H9 (cell line): Measurements from ENCODE around the gene SLC17A7. TPM values are rescaled to one million over a fixed set of nuclear protein-coding genes. Genes with fewer than 3 reads are reported as not detected.
"Not testable (repeated sequence)": the region's sequence is repeated elsewhere in the genome, so short reads cannot be mapped to it uniquely, and the experiment has no call there.

Experiments
- DNase-seq: peaks from one replicate; pipeline ENCODE4 v3.0.0-alpha.2; 2017
- H2AFZ ChIP-seq: one replicate; pipeline ENCODE4 v1.6.1; 2013; ENCODE audit warnings: mild to moderate bottlenecking, low read length, control low read depth, moderate library complexity
- H2AK5ac ChIP-seq: 2 replicates; pipeline ENCODE4 v1.6.1; 2013; ENCODE audit warnings: low read length, control low read depth, mixed read lengths; ENCODE audit not compliant: insufficient read length
- H2BK120ac ChIP-seq: one replicate; pipeline ENCODE4 v1.6.1; 2013; ENCODE audit warnings: low read depth, mild to moderate bottlenecking, low read length, control low read depth, inconsistent platforms; ENCODE audit not compliant: poor library complexity, severe bottlenecking
- H2BK12ac ChIP-seq: 2 replicates; pipeline ENCODE4 v1.6.1; 2013; ENCODE audit warnings: low read length, control low read depth, mixed read lengths, low read depth; ENCODE audit not compliant: insufficient read length
- H2BK15ac ChIP-seq: 2 replicates; pipeline ENCODE4 v1.6.1; 2013; ENCODE audit warnings: low read depth, low read length, control low read depth
- H2BK20ac ChIP-seq: one replicate; pipeline ENCODE4 v1.6.1; 2013; ENCODE audit warnings: low read depth, mild to moderate bottlenecking, low read length, control low read depth, inconsistent platforms; ENCODE audit not compliant: poor library complexity, severe bottlenecking
- H2BK5ac ChIP-seq: 2 replicates; pipeline ENCODE4 v1.6.1; 2013; ENCODE audit warnings: low read length, control low read depth, mixed read lengths; ENCODE audit not compliant: insufficient read length
- H3K14ac ChIP-seq: 2 replicates; pipeline ENCODE4 v1.6.1; 2013; ENCODE audit warnings: low read length, control low read depth; ENCODE audit not compliant: insufficient read depth
- H3K18ac ChIP-seq: 2 replicates; pipeline ENCODE4 v1.6.1; 2013; ENCODE audit warnings: low read depth, mild to moderate bottlenecking, mixed read lengths, low read length, control low read depth; ENCODE audit not compliant: insufficient read length
- H3K23ac ChIP-seq: 2 replicates; pipeline ENCODE4 v1.6.1; 2013; ENCODE audit warnings: low read length, control low read depth, mixed read lengths, low read depth; ENCODE audit not compliant: insufficient read length
- H3K23me2 ChIP-seq: 2 replicates; pipeline ENCODE4 v1.6.1; 2013; ENCODE audit warnings: low read depth, mild to moderate bottlenecking, mixed read lengths, low read length, control low read depth; ENCODE audit not compliant: insufficient read length, poor library complexity, severe bottlenecking
- H3K27ac ChIP-seq: 2 replicates; pipeline ENCODE4 v1.5.1; 2013; ENCODE audit warnings: low read length, control low read depth, mixed read lengths, low read depth; ENCODE audit not compliant: insufficient read length
- H3K27me3 ChIP-seq: 2 replicates; pipeline ENCODE4 v1.6.1; 2013; ENCODE audit warnings: low read length, control low read depth, inconsistent platforms; ENCODE audit not compliant: insufficient read depth
- H3K4ac ChIP-seq: 2 replicates; pipeline ENCODE4 v1.6.1; 2013; ENCODE audit warnings: low read depth, mild to moderate bottlenecking, control low read depth, inconsistent platforms, low read length, moderate library complexity
- H3K4me1 ChIP-seq: 2 replicates; pipeline ENCODE4 v1.6.1; 2013; ENCODE audit warnings: low read length, control low read depth, inconsistent platforms; ENCODE audit not compliant: insufficient read depth
- H3K4me2 ChIP-seq: 2 replicates; pipeline ENCODE4 v1.6.1; 2013; ENCODE audit warnings: low read length, control low read depth, mixed read lengths; ENCODE audit not compliant: insufficient read length, insufficient read depth
- H3K56ac ChIP-seq: 2 replicates; pipeline ENCODE4 v1.6.1; 2013; ENCODE audit warnings: low read depth, mild to moderate bottlenecking, mixed read lengths, low read length, control low read depth; ENCODE audit not compliant: insufficient read length
- H3K79me1 ChIP-seq: 2 replicates; pipeline ENCODE4 v1.6.1; 2013; ENCODE audit warnings: low read depth, mild to moderate bottlenecking, moderate library complexity, low read length, control low read depth, inconsistent platforms; ENCODE audit not compliant: insufficient read depth, poor library complexity, severe bottlenecking
- H3K79me2 ChIP-seq: 2 replicates; pipeline ENCODE4 v1.6.1; 2013; ENCODE audit warnings: low read length, control low read depth, inconsistent platforms; ENCODE audit not compliant: insufficient read depth
- H3K9ac ChIP-seq: 2 replicates; pipeline ENCODE4 v1.6.1; 2013; ENCODE audit warnings: low read length, control low read depth, mixed read lengths; ENCODE audit not compliant: insufficient read length; ENCODE audit errors: extremely low read depth
- H3K9me3 ChIP-seq: one replicate; pipeline ENCODE4 v1.6.1; 2013; ENCODE audit warnings: low read depth, low read length, inconsistent platforms; ENCODE audit not compliant: control insufficient read depth
- H3T11ph ChIP-seq: one replicate; pipeline ENCODE4 v1.6.1; 2013; ENCODE audit warnings: mild to moderate bottlenecking, low read length, control low read depth, inconsistent platforms
- H4K20me1 ChIP-seq: one replicate; pipeline ENCODE4 v1.6.1; 2013; ENCODE audit not compliant: control insufficient read depth, insufficient read length, insufficient read depth
- H4K5ac ChIP-seq: 2 replicates; pipeline ENCODE4 v1.6.1; 2013; ENCODE audit warnings: low read depth, mild to moderate bottlenecking, mixed read lengths, low read length, control low read depth; ENCODE audit not compliant: insufficient read length
- H4K8ac ChIP-seq: replicated peaks from 2 replicates; pipeline ENCODE4 v1.6.1; 2013; ENCODE audit warnings: low read length, control low read depth, mixed read lengths, low read depth; ENCODE audit not compliant: insufficient read length
- H4K91ac ChIP-seq: 2 replicates; pipeline ENCODE4 v1.6.1; 2013; ENCODE audit warnings: low read depth, mild to moderate bottlenecking, moderate library complexity, mixed read lengths, low read length, control low read depth; ENCODE audit not compliant: insufficient read length
- H3K27ac Mint-ChIP-seq, 3 experiments: 2 replicates in 2 of 3; 3 replicates in 1 of 3; pipeline ENCODE4 v1.8.0; 2020 to 2021; ENCODE audit warnings: mixed read lengths in 3 of 3, mild to moderate bottlenecking in 1 of 3, moderate library complexity in 1 of 3
- H3K27me3 Mint-ChIP-seq: 2 replicates; pipeline ENCODE4 v1.8.0; 2021; ENCODE audit warnings: low read depth, mild to moderate bottlenecking, moderate library complexity, mixed read lengths
- H3K36me3 Mint-ChIP-seq, 3 experiments: 2 replicates in 2 of 3; 3 replicates in 1 of 3; pipeline ENCODE4 v1.8.0; 2020 to 2021; ENCODE audit warnings: low read depth in 3 of 3, mixed read lengths in 3 of 3; ENCODE audit not compliant: insufficient read depth in 1 of 3
- H3K4me1 Mint-ChIP-seq, 2 experiments: 2 replicates each; pipeline ENCODE4 v1.8.0; 2020; ENCODE audit warnings: mixed read lengths in 2 of 2
- H3K4me3 Mint-ChIP-seq, 2 experiments: 2 replicates in 1 of 2; 3 replicates in 1 of 2; pipeline ENCODE4 v1.8.0; 2020 to 2021; ENCODE audit warnings: mild to moderate bottlenecking in 2 of 2, mixed read lengths in 2 of 2, moderate library complexity in 1 of 2
- H3K9me3 Mint-ChIP-seq, 2 experiments: 2 replicates in 1 of 2; 3 replicates in 1 of 2; pipeline ENCODE4 v1.8.0; 2020; ENCODE audit warnings: mild to moderate bottlenecking in 2 of 2, mixed read lengths in 2 of 2, moderate library complexity in 1 of 2
- WGBS: extraction: QIAGEN DNeasy Blood & Tissue Kit; methylation state at CpG from one replicate; pipeline ENCODE4 v1.1.7; 2013; ENCODE audit warnings: missing lambda C conversion rate, low lambda C conversion rate, mixed read lengths; ENCODE audit not compliant: insufficient read length; ENCODE audit errors: extremely low coverage; 5-methylcytosine and 5-hydroxymethylcytosine counted together
- total RNA-seq: library from RNA; stranded (reverse); gene quantifications from 2 replicates; pipeline ENCODE4 v1.2.1, GENCODE V29; 2021
- TF ChIP-seq, protein P1 (sequence below): fragments of 200-600 bp; sonication (generic); conservative IDR thresholded peaks from 3 replicates; pipeline ENCODE4 v1.8.0; 2021; ENCODE audit warnings: antibody characterized with exemption, mild to moderate bottlenecking

The SLC17A7 gene
- total RNA-seq, 1 experiment from 2014 or later, result 1.3 TPM

DNA sequence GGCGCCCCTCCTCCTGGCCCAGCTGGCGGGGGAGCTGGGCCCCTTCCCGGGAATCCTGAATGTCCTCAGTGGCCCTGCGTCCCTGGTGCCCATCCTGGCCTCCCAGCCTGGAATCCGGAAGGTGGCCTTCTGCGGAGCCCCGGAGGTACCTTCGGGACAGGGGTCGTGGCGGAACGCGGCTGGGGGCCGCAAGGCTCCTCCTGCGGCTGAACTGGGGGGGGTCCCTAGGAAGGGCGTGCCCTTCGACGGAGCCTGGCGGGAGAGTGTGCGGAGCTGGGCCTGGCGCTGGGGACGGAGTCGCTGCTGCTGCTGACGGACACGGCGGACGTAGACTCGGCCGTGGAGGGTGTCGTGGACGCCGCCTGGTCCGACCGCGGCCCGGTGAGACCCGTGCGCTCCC is 20.3 kb upstream of the SLC17A7 start:
- no peak overlapping the region for H2BK12ac ChIP-seq

DNA sequence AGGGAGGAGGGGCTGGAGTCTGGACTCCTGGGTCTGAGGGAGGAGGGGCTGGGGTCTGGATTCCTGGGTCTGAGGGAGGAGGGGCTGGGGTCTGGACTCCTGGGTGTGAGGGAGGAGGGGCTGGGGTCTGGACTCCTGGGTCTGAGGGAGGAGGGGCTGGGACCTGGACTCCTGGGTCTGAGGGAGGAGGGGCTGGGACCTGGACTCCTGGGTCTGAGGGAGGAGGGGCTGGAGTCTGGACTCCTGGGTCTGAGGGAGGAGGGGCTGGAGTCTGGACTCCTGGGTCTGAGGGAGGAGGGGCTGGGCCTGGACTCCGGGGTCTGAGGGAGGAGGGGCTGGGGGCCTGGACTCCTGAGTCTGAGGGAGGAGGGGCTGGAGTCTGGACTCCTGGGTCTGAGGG is 19.8 kb upstream of the SLC17A7 start:
- DNase-seq, H3T11ph ChIP-seq, H3K4ac ChIP-seq, H3K9me3 Mint-ChIP-seq, H3K27ac Mint-ChIP-seq, H4K8ac ChIP-seq, H3K4me1 ChIP-seq, H3K79me1 ChIP-seq, H2BK120ac ChIP-seq, H4K20me1 ChIP-seq, H3K56ac ChIP-seq, H3K23me2 ChIP-seq, H3K27ac ChIP-seq, H3K79me2 ChIP-seq, H2BK20ac ChIP-seq, H3K14ac ChIP-seq, H2BK5ac ChIP-seq, H3K4me1 Mint-ChIP-seq, H2BK12ac ChIP-seq, H3K23ac ChIP-seq, H4K91ac ChIP-seq, H3K9me3 ChIP-seq, H3K4me3 Mint-ChIP-seq, H2BK15ac ChIP-seq, H2AFZ ChIP-seq, H2AK5ac ChIP-seq, H3K9ac ChIP-seq, H3K27me3 ChIP-seq, H3K27me3 Mint-ChIP-seq, H4K5ac ChIP-seq, H3K4me2 ChIP-seq, H3K18ac ChIP-seq: not testable (repeated sequence)
- peaks cover 21 to 39% (median 38%) of the 10 kb centered on the region in 3 experiments; a peak in 6 of 7 replicates for H3K36me3 Mint-ChIP-seq
- WGBS, result no CpG with 5 or more reads among the region's 1 CpG

More for the DNA sequence above, 20.3 kb upstream of the SLC17A7 start:
- no peak overlapping the region for H2AFZ ChIP-seq
- H2BK20ac ChIP-seq, result no peak overlapping the region
- Mint-ChIP-seq H3K27ac (no peak overlapping the region), H3K27me3 (no peaks in the 10 kb centered on the region), H3K4me3 (no peak overlapping the region), H3K36me3 (peaks cover 16 to 34% (median 32%) of the 10 kb centered on the region in 3 experiments; a peak in 6 of 7 replicates), H3K9me3 (no peaks in the 10 kb centered on the region), H3K4me1 (no peaks in the 10 kb centered on the region)
- H2BK120ac ChIP-seq, result no peak overlapping the region
- no peak overlapping the region for H4K5ac ChIP-seq
- no peak overlapping the region for H2AK5ac ChIP-seq
- H3K79me2 ChIP-seq, result no peaks in the 10 kb centered on the region
- H3K9ac ChIP-seq, result no peak overlapping the region
- H3K4me1 ChIP-seq, result no peaks in the 10 kb centered on the region
- H3K23ac ChIP-seq, result no peak overlapping the region
- no peaks in the 10 kb centered on the region for H3K79me1 ChIP-seq
- no peak overlapping the region for H3K14ac ChIP-seq
- H3K56ac ChIP-seq, result no peak overlapping the region
- H2BK5ac ChIP-seq, result no peak overlapping the region
- H3K23me2 ChIP-seq, result no peaks in the 10 kb centered on the region
- H3K27ac ChIP-seq, result no peak overlapping the region
- no peak overlapping the region for H4K8ac ChIP-seq
- H3K4ac ChIP-seq, result no peak overlapping the region
- TF ChIP-seq, protein P1, sequence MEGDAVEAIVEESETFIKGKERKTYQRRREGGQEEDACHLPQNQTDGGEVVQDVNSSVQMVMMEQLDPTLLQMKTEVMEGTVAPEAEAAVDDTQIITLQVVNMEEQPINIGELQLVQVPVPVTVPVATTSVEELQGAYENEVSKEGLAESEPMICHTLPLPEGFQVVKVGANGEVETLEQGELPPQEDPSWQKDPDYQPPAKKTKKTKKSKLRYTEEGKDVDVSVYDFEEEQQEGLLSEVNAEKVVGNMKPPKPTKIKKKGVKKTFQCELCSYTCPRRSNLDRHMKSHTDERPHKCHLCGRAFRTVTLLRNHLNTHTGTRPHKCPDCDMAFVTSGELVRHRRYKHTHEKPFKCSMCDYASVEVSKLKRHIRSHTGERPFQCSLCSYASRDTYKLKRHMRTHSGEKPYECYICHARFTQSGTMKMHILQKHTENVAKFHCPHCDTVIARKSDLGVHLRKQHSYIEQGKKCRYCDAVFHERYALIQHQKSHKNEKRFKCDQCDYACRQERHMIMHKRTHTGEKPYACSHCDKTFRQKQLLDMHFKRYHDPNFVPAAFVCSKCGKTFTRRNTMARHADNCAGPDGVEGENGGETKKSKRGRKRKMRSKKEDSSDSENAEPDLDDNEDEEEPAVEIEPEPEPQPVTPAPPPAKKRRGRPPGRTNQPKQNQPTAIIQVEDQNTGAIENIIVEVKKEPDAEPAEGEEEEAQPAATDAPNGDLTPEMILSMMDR, result no peak
- no peak overlapping the region for H3T11ph ChIP-seq
- H4K20me1 ChIP-seq, result no peaks in the 10 kb centered on the region
- no CpG with 5 or more reads among the region's 37 CpGs for WGBS
- DNase-seq, result no peak
- H3K27me3 ChIP-seq, result no peaks in the 10 kb centered on the region
- no peak overlapping the region for H4K91ac ChIP-seq
- H3K4me2 ChIP-seq, result no peak overlapping the region
- no peaks in the 10 kb centered on the region for H3K9me3 ChIP-seq
- no peak overlapping the region for H2BK15ac ChIP-seq
- H3K18ac ChIP-seq, result no peak overlapping the region
